ENCODE results near the gene POU3F1. TPM values are rescaled to one million over a fixed set of nuclear protein-coding genes. Genes with fewer than 3 reads are reported as not detected.
A peak's percentile ranks its signal among the peaks of the same experiment; 100 is the strongest.

Gene POU3F1
- total and polyA plus RNA-seq, 10 donors = 0.07 to 0.60 (median 0.21) TPM; not detected in 3

- TF ChIP-seq POLR2A (IDR thresholded peaks at IDR 0.05) (no peak), CTCF (IDR thresholded peaks at IDR 0.05 in 8 of 11, conservative IDR thresholded peaks at IDR 0.05 in 3 of 11) (no peak), POLR2AphosphoS5 (IDR thresholded peaks at IDR 0.05) (no peak)
- H3K9me3 ChIP-seq = no peaks in the 10 kb centered on the region
- DNase-seq = no peak
- intact Hi-C loops (cut with DNase I; ENCODE audit: low total_unique reads) = loop anchor here (10.0 kb wide), 1 partner anchor 794 kb away; no protein-coding TSS in a partner anchor
- peaks cover 11 to 100% (median 86%) of the 10 kb centered on the region in 6 donors for H3K36me3 ChIP-seq
- peaks cover under 1 to 23% (median 10%) of the 10 kb centered on the region in 6 donors for H3K4me1 ChIP-seq
- no peaks in the 10 kb centered on the region for H3K27me3 ChIP-seq (replicated peaks in 1 of 7)
- H3K4me3 ChIP-seq = no peak overlapping the region
- WGBS, 5 donors = 81 to 95% (median 88%) methylated on average over 2 of the region's 2 CpGs
- H3K27ac ChIP-seq = no peak overlapping the region
These were observed 26.2 kb downstream of the POU3F1 start for GRCh38 chr1:38020396-38020795.

DNA sequence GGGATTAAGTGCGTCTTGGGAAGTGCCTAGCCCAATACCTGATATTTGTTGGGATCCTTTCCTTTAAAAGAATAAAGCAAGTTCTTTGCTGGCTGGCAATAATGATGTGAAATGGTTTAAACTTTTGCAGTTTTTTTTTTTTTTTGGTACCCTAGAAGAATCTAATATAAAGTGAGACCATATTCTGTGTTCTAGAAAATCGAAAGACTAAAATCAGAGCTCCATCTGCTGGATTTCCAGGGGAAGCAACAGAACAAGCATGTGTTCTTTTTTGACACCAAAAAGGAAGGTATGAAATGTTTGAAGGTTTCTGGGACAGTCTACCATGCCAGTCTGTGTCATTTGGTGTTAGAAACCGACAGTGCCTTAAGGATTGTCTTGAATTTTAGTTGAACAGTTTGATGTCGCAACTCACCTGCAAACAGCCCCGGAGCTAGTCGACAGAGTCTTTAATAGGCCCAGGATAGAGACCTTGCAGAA is 27.7 kb downstream of the POU3F1 start:
- TF ChIP-seq POLR2A (IDR thresholded peaks at IDR 0.05) = no peak
- TF ChIP-seq CTCF (IDR thresholded peaks at IDR 0.05 in 8 of 11, conservative IDR thresholded peaks at IDR 0.05 in 3 of 11) = peak in 10 of 11 experiments; percentile 14 to 52 (median 44)
- no peak for TF ChIP-seq POLR2AphosphoS5 (IDR thresholded peaks at IDR 0.05)
- WGBS, 5 donors = 70 to 77% (median 74%) methylated on average over 6 of the region's 6 CpGs
- Histone ChIP-seq H3K36me3 (peaks cover 6 to 97% (median 73%) of the 10 kb centered on the region in 6 donors), H3K27ac (no peak overlapping the region), H3K4me3 (no peak overlapping the region), H3K9me3 (no peaks in the 10 kb centered on the region), H3K27me3 (replicated peaks in 1 of 7) (no peaks in the 10 kb centered on the region), H3K4me1 (peaks cover 16 to 38% (median 25%) of the 10 kb centered on the region in 6 donors)
- intact Hi-C loops (cut with DNase I; ENCODE audit: low total_unique reads) = no loop called here
- DNase-seq = no peak

DNA sequence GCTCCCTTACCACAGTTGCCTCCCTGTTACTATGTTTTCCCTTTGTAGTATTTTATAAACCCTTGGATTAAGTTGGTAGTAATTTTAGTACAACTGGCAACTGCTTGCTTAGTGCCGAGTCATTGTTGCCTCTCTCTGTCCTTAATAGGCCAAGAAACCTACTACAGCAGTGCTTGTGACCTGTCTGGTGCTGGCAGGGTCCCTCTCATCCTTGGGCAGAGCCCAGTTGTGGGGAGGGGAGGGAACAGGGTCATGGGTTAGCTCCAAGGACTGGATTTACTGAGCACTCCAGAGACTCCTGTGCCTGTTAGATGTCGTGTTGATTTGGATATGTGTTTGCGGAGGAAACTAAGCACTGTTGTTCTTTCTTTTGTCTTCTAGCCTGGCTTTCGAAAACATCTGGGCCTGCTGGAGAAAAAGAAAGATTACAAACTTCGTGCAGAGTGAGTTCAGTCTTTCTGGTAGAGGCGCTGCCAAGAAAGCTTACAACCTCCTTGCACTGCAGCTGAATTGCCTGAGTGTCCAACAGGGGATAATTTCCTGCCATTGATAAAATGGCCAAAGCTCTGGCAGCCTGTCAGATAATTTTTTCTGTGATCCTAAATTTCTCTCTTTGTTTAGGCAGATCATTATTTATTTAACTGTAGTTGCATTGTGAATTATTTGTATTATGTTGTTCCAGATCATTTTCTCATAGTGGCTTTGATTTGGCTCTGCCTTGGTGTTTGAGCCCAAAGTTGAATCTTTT is 30.4 kb downstream of the POU3F1 start:
- H3K36me3 ChIP-seq = peaks cover 0 to 69% (median 47%) of the 10 kb centered on the region in 6 donors
- peaks cover 0 to 5% (median 0%) of the 10 kb centered on the region in 8 donors for H3K9me3 ChIP-seq
- peak overlapping the region in 2 of 8 donors; percentile 9 to 43 for H3K27ac ChIP-seq
- no peak overlapping the region for H3K4me3 ChIP-seq
- intact Hi-C loops (cut with DNase I; ENCODE audit: low total_unique reads) = no loop called here
- WGBS, 5 donors = 69 to 76% (median 76%) methylated on average over 6 of the region's 6 CpGs
- DNase-seq = no peak
- TF ChIP-seq CTCF (IDR thresholded peaks at IDR 0.05 in 8 of 11, conservative IDR thresholded peaks at IDR 0.05 in 3 of 11) (no peak), POLR2A (IDR thresholded peaks at IDR 0.05) (no peak), POLR2AphosphoS5 (IDR thresholded peaks at IDR 0.05) (no peak)
- H3K4me1 ChIP-seq = peaks cover 24 to 61% (median 43%) of the 10 kb centered on the region in 6 donors
- no peaks in the 10 kb centered on the region for H3K27me3 ChIP-seq (replicated peaks in 1 of 7)

- Histone ChIP-seq H3K27me3 (replicated peaks in 1 of 7) (no peaks in the 10 kb centered on the region), H3K9me3 (peaks cover 0 to 5% (median 0%) of the 10 kb centered on the region in 8 donors), H3K36me3 (peaks cover 0 to 56% (median 34%) of the 10 kb centered on the region in 6 donors), H3K4me3 (no peak overlapping the region), H3K4me1 (peaks cover 24 to 63% (median 43%) of the 10 kb centered on the region in 6 donors), H3K27ac (no peak overlapping the region)
- TF ChIP-seq POLR2AphosphoS5 (IDR thresholded peaks at IDR 0.05) (no peak), CTCF (IDR thresholded peaks at IDR 0.05 in 8 of 11, conservative IDR thresholded peaks at IDR 0.05 in 3 of 11) (no peak), POLR2A (IDR thresholded peaks at IDR 0.05) (no peak)
- no peak for DNase-seq
- intact Hi-C loops (cut with DNase I; ENCODE audit: low total_unique reads) = no loop called here
- WGBS, 5 donors = 87 to 93% (median 88%) methylated on average over 11 of the region's 11 CpGs
These were observed 31.7 kb downstream of the POU3F1 start for GRCh38 chr1:38014724-38015424.

Data from spleen (tissue), 11 donors.